OCI-LY3 (cell line): ENCODE measurements around the gene CCDC138.

Experiments
- CTCF ChIP-seq: fragments of 200-600, 300-600 bp; sonication (generic); IDR thresholded peaks from 2 replicates; pipeline ENCODE4 v1.5.1; 2014; ENCODE audit warnings: antibody characterized with exemption, low read length, low read depth
- EZH2phosphoT487 ChIP-seq: fragments of 200-600 bp; shearing (Covaris generic); IDR thresholded peaks from 2 replicates; pipeline ENCODE4 v1.6.1; 2018; ENCODE audit warnings: antibody characterized with exemption, mixed run types, low read depth

GRCh38 chr2:108869542-108869941, 83.0 kb downstream of the CCDC138 start:
- TF ChIP-seq CTCF (no peak), EZH2phosphoT487 (no peak)
